Smooth muscle cell of the brain vasculature (primary cell): Measurements from ENCODE around the gene MGA.
A peak's percentile ranks its signal among the peaks of the same experiment; 100 is the strongest.

Source experiments
- DNase-seq: peaks from one replicate; pipeline ENCODE4 v3.0.0-alpha.2; 2012; ENCODE audit warnings: low read depth, low spot score

The MGA gene

DNA sequence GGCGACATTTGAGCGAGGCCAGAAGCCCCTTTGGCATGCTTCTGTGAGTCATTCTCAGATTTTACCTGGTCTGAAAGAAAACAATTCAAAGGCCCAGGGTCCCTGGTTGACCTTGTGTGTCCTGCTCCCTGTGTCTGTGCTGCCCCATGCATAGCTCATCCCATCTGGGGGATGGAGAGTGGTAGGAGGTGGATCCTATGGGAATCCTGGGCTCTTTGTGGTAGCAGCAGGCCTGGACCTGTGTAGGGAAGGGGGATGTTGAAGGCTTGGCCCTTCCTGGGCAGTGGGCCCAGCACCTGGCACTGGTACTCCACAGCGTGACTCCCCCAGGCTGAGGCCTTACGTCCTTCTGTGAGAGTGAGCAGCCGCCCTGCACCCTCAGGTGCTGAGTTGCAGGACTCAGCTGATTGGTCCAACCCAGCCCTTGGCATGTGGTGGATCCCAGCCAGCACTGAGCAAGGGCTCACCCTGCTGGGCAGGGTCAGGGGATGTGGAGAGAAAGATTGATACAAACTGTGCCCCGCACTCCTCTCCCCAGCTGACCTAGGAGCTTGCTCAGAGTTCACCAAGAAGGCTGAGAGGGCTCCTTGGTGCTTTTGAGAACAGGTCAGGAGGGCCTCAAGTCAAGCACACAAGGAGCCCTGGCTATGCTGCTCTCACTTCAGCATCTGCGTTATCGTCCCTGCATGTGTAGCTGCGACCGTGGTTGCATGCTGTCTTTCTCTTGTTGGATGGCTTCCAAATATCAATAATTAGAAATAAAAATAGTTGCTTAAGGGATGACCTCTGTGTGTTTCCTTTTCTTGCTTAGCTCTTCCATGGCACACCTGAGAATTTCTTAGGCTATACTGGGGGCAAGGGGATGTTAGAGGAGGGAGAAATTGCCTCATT is 146.3 kb downstream of the MGA start:
- DNase-seq = no peak

DNA sequence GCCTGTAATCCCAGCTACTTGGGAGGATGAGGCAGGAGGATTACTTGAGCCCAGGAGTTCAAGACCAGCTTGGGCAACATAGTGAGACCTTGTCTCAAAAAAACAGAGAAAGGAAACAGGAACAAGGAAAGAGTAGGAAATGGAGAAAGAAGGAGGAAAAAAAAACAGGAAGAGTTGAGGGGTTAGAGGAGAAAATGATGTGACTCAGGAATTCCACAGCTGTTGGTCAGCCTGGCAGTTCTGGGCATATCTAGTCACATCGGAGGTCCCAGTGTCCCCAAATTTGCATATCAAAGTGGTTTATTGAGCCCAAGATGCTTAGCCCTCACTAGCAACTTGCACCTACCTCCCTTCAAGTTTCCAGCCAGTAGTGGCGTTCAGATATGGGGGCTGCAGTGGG is 148.9 kb downstream of the MGA start:
- no peak for DNase-seq

DNA sequence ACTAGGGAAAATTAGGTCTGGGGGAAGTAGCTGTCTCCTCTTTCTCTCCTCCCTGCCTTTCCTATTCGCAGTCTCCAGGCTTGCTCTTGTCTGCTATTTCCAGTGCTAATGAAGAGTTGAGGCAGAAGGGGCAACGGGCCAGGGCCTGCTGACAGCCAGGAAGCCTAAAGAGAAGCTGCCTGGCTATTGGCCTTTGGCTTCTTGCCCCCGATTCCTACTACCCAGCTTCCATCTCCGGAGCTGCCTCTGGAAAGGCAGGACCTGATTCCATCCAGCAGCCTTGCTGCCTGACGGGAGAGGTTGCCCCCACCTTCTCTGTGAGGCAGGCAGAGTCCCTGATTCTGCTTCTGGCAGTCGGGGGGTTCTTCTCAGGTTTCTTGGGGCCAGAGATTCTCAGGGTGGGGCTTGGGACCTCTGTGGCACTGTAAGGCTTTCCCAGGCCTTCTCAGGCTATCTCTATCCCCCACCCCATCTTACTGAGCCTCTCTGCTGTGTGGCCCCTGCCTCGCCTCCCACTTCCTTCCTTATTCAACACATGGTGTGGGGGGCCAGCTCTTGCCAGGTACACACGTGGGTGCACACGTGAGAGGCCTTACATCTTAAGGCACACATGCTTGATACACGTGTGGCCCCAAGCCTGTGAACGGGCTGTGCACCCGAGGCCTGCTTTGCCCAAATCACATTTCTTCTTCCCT is 149.5 kb downstream of the MGA start:
- no peak for DNase-seq

DNA sequence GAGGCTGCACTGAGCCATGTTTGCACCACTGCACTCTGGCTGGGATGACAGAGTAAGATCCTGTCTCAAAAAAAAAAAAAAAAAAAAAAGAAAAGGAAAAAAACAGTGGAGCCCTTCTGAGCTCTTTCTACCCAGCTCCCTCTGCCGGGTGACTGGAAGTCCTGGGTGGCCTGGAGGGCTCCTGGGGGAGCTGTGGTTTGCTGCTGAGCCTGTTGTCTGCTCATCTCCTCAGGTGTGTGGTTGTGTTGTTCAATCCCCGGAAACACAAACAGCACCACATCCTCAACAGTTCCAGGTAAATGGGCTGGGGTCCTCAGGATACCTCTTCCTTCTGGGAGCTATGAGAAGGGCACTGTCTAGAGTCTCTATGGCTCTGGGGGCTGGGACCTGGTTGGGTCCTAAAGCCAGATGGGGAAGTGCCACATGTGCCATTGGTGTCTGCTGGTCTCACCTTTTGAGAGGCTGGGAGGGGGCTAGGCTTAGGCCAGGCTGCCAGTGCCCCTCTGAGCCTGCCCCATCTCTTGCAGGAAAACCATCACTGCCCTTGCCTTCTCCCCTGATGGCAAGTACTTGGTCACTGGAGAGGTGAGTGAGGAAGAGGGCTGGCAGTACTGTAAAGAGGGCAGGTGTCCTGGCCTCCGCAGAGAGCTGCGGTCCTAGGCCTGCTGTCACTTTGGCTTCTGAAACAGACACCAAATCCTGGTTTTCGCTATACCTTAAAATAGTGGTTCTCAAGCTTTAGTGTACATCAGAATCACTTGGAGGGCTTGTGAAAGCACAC is 150.6 kb downstream of the MGA start:
- no peak for DNase-seq

DNA sequence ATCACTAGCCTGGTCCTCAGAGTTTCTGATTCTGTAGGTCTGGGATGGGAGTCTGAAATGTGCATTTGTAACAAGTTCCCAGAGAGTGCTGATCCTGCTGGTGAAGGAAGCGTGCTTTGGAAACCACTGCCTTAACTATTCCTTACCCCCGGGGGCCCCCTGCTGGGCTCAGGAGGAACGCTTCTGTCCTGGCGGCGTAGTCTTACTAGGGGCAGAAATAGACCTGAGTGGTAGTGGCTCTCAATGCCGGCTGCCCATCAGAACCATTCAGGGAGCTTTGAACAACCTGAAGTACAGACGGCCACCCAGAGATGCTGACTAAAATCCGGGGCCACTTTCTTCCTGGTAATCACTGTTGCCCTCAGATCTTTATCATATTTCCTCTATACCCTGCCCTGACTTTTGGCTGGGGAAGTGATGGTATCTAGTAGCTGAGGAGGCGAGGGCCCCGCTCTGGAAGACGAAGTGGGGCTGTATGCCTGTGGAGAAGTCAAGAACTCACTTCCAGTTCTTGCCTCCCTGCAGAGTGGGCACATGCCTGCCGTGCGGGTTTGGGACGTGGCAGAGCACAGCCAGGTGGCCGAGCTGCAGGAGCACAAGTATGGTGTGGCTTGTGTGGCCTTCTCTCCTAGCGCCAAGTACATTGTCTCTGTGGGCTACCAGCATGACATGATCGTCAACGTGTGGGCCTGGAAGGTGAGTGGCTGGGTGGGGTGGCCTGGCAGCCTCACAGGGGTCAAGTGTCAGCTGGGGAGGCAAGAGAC is 151.4 kb downstream of the MGA start:
- peak; percentile 62 for DNase-seq

DNA sequence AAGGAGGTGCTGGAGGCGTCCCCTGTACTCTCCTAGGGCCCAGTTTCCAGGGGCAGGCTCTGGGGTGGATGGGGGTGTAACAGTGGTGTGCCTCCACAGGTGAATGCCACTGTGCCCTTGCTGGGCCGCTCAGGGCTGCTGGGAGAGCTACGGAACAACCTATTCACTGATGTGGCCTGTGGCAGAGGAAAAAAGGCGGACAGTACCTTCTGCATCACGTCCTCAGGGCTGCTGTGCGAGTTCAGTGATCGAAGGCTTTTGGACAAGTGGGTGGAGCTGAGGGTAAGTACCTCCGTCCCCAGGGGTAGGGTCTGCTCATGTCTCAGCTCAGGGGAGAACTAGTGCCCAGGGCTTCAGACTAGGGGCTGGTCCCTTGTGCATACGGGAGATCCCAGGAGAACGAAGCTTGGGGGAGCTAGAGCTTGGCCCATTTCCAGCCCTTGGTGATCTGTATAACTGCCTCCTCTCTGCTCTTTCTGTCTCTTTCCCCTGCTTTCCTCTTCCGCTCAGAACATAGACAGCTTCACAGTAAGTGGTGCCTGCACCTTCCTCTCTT is 152.7 kb downstream of the MGA start:
- DNase-seq = no peak

DNA sequence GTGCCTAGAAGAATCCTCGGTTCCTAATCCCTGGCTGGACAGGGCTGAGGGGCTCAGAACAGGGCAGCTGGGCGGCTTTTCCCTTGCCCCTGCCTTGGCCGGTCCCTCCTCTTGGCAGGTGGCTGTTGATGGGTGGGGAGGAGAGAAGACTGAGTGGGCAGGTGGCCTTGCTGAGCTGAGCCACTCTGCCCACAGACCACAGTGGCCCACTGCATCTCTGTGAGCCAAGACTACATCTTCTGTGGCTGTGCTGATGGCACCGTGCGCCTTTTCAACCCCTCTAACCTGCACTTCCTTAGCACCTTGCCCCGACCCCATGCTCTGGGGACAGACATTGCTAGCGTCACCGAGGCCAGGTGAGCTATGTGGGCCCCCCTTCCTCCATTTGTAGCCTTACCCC is 153.2 kb downstream of the MGA start:
- no peak for DNase-seq

DNA sequence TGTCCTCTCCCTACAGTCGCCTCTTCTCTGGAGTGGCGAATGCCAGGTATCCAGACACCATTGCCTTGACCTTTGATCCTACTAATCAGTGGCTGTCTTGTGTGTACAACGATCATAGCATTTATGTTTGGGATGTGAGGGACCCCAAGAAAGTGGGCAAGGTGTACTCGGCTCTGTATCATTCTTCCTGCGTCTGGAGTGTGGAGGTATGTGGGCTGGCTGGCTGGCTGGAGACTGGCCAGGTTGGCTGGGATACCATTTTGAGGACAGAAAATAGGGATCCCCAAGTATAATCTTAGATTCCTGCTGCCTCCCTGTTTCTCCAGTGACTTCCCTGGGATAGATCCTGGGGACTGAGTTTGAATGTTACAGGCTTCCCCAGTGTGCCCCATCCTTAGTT is 154.3 kb downstream of the MGA start:
- no peak for DNase-seq

DNA sequence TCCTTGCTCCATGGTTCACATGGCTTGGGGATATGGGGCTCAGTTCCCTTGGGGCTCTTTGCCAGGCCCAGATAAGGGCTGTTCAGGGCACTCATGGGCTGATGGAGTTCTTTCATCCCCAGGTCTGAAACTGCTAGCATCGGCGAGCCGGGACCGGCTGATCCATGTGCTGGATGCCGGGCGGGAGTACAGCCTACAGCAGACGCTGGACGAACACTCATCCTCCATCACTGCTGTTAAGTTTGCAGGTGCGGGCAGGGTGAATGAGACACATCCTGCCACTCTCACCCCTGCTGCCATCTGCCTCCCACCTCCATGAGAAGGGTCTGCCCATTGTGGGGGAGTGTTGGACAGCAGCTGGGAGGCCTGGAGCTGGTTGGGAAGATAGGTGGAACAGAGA is 156.6 kb downstream of the MGA start:
- no peak for DNase-seq

DNA sequence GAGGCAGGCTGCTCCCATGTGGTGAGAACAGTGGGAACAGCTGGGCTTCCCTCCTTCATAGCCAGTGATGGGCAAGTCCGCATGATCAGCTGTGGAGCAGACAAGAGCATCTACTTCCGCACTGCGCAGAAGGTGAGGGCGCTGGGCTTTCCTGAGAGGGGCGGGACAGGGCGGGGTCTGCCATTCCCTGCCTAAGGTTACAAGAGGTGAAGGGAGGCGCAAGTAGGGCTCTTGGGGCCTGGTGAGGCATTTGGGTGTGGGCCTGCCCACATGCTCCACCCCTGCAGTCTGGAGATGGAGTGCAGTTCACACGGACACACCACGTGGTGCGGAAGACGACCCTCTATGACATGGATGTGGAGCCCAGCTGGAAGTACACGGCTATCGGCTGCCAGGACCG is 157.1 kb downstream of the MGA start:
- no peak for DNase-seq

DNA sequence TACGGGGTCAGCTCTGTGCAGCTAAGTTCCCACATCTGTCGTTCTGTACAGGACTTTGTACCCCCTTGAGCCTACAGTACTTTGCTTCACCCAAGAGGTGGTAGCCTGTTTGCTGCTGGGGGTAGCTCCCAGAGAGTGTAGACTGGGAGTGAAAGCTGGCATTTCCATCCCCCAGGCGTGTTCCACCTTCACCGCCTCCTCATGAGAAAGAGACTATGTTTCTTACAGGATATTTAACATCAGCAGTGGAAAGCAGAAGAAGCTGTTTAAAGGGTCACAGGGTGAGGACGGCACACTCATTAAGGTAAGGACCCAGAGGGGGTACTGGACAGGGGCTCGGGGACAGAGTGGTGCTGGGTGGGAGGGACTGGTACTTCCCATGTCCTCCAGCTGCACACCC is 157.6 kb downstream of the MGA start:
- DNase-seq = no peak

DNA sequence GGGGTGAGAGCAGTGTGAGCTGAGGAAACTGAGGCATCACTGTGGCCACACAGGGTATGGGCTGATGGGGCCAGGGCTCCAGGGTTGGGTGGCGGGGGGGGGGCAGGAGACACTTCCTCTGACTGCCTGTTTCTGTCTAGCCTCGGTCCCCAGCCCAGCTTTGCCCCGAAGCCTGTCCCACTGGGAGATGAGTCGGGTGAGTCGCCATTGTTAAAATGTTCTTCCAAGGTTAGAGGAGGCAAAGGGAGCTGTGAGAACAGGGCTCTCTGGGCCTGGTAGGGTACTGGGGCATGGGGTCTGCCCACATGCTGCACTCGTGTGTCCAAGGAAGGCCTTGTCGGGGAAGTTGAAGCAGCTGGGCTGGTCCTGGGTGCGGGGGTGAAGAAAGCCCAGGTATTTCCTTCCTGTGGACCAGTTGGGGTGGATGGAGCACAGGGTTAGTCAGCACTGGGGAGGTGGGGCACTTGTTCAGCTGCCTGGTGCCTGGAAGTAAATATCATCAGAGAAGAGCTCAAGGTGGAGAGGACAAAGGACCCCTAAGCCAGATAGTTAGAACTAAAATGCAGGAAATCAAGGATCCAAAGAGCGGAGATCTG is 159.3 kb downstream of the MGA start:
- no peak for DNase-seq

DNA sequence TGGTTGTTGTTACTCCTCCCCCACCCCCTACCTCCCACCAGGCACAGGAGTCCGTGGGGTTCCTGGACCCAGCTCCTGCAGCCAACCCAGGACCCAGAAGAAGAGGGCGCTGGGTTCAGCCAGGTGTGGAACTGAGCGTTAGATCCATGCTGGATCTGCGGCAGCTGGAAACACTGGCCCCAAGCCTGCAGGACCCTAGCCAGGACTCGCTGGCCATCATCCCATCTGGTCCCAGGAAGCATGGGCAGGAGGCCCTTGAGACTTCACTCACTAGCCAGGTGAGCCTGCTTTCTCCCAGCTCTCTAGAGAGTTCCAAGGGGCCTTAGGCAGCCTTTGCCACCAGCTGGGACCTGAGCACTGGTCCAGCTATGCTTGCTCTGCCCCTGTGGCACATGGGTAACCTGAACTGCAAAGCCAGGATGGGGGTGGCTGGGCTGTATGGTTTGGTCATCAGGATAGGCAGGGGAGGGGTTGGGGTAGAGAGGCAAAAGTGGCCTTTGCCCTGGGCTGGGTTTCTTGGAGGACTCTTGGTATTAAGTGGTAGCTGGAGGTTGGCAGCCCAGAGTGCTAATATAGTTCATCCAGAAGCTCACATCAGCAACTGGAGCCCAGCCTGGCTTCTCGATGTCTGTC is 160.7 kb downstream of the MGA start:
- DNase-seq = no peak

DNA sequence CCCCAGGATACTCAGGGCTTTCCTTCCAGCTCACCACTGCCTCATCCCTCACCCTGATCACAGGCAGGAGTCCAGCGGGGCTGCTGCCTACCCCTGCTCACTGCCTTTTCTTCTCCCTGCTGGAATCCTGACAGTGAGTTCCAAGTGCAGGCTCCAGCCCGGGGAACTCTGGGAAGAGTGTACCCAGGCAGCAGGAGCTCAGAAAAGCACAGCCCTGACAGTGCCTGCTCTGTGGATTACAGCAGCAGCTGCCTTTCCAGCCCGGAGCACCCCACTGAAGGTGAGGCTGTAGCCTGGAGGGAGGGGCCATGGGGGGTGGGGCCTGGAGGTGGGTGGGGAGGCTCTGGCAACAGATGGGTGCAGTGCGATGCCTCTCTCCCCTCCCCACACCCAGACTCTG is 161.6 kb downstream of the MGA start:
- no peak for DNase-seq

DNA sequence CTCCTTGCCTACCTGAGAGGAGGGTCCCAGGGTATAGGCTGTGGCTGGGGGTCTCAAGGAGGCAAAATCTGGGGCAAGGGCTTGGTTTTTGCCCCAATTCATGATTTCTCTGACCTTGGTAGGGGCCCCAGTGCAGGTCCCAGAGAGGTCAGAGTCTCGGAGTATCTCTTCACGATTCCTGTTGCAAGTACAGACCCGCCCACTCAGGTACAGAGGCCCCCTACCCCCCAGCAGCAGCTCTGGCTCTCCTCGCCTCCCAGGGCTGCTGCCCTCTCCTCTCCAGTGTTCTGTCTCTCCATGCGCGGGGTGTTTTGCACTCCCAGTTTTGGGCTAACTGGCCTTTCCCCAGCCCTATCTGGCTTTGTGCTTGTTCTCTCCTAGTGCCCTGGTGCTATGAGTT is 162.3 kb downstream of the MGA start:
- no peak for DNase-seq
